KMS-11 (cell line): Measurements from ENCODE around the gene CALHM1.
"Not testable (repeated sequence)": the region's sequence is repeated elsewhere in the genome, so short reads cannot be mapped to it uniquely, and the experiment has no call there.

Experiments
- H2AFZ ChIP-seq: fragments of 200-600 bp; sonication (generic); 2 replicates; pipeline ENCODE4 v1.6.1; 2016; ENCODE audit warnings: antibody characterized with exemption, mixed run types, low read depth
- H3K27ac ChIP-seq: fragments of 200-600 bp; sonication (generic); 2 replicates; pipeline ENCODE4 v1.6.1; 2016; ENCODE audit warnings: mild to moderate bottlenecking, mixed run types
- H3K27me3 ChIP-seq: fragments of 200-600 bp; sonication (generic); 2 replicates; pipeline ENCODE4 v1.6.1; 2017; ENCODE audit warnings: mild to moderate bottlenecking, low read depth, mixed run types, moderate library complexity; ENCODE audit not compliant: insufficient read depth
- H3K36me3 ChIP-seq: fragments of 200-600 bp; sonication (generic); 2 replicates; pipeline ENCODE4 v1.6.1; 2017; ENCODE audit warnings: mild to moderate bottlenecking, mixed run types; ENCODE audit not compliant: insufficient read depth
- H3K4me1 ChIP-seq: fragments of 200-600 bp; sonication (generic); 2 replicates; pipeline ENCODE4 v1.6.1; 2016; ENCODE audit warnings: mild to moderate bottlenecking, low read depth, mixed run types; ENCODE audit not compliant: poor library complexity, severe bottlenecking
- H3K4me2 ChIP-seq: fragments of 200-600 bp; sonication (generic); 2 replicates; pipeline ENCODE4 v1.7.0; 2016; ENCODE audit warnings: mild to moderate bottlenecking, mixed run types
- H3K4me3 ChIP-seq: fragments of 200-600 bp; sonication (generic); IDR thresholded peaks from 2 replicates; pipeline ENCODE4 v1.6.1; 2017; ENCODE audit warnings: low read depth, low read length, mixed read lengths; ENCODE audit not compliant: insufficient read depth
- H3K79me2 ChIP-seq: fragments of 200-600 bp; sonication (generic); 2 replicates; pipeline ENCODE4 v1.6.1; 2016; ENCODE audit warnings: low read depth, mixed run types; ENCODE audit not compliant: insufficient read depth
- H3K9ac ChIP-seq: fragments of 200-600 bp; sonication (generic); 2 replicates; pipeline ENCODE4 v1.6.1; 2016; ENCODE audit warnings: mild to moderate bottlenecking, mixed run types
- H4K20me1 ChIP-seq: fragments of 200-600 bp; sonication (generic); 2 replicates; pipeline ENCODE4 v1.6.1; 2016; ENCODE audit warnings: mild to moderate bottlenecking, mixed run types; ENCODE audit not compliant: insufficient read depth
- CTCF ChIP-seq: fragments of 200-600 bp; sonication (generic); conservative IDR thresholded peaks from 2 replicates; pipeline ENCODE4 v1.6.1; 2017; ENCODE audit warnings: low read depth, mild to moderate bottlenecking, antibody characterized with exemption, low read length, moderate library complexity, mixed read lengths

The CALHM1 gene

GRCh38 chr10:103458720-103459119 lies at the start of gene CALHM1:
Gene CALHM1 (minus strand): TSS chr10:103458900. CDS start chr10:103458751, 149 bp downstream.
- Histone ChIP-seq H3K9ac (no peak within 1 kb of the TSS), H3K27ac (no peak within 1 kb of the TSS), H3K4me1 (peaks cover 21% of the 10 kb centered on the region), H3K4me3 (no peak within 1 kb of the TSS), H3K36me3 (no peaks in the 10 kb centered on the region), H3K27me3 (no peaks in the 10 kb centered on the region), H3K79me2 (no peaks in the 10 kb centered on the region), H3K4me2 (0 out of 2 replicates have a peak within 1 kb of the TSS, but pooled peaks have one; percentile 17), H4K20me1 (no peaks in the 10 kb centered on the region), H2AFZ (peak within 1 kb of the TSS; percentile 55; the same call in 1 of the 2 replicates)
- TF ChIP-seq CTCF, result no peak

- no peaks in the 10 kb centered on the region for H3K79me2 ChIP-seq
- no peak overlapping the region for H3K4me3 ChIP-seq
- H3K27ac ChIP-seq, result no peak overlapping the region
- H3K9ac ChIP-seq, result no peak overlapping the region
- peaks cover 16% of the 10 kb centered on the region for H3K27me3 ChIP-seq
- H3K36me3 ChIP-seq, result no peaks in the 10 kb centered on the region
- no peak for TF ChIP-seq CTCF
- H4K20me1 ChIP-seq, result no peaks in the 10 kb centered on the region
- H3K4me1 ChIP-seq, result peaks cover 43% of the 10 kb centered on the region
- H3K4me2 ChIP-seq, result no peak overlapping the region
- H2AFZ ChIP-seq, result no peak overlapping the region
These were observed 48.8 kb upstream of the CALHM1 start for GRCh38 chr10:103507235-103508191.

- peaks cover 16% of the 10 kb centered on the region for H3K27me3 ChIP-seq
- H3K4me2 ChIP-seq, result no peak overlapping the region
These were observed 47.4 kb upstream of the CALHM1 start for GRCh38 chr10:103506061-103506460.

GRCh38 chr10:103504181-103504783 lies 45.6 kb upstream of the CALHM1 start:
- Histone ChIP-seq H3K4me2 (peak overlapping the region; percentile 96), H2AFZ (no peak overlapping the region)
- no peak for TF ChIP-seq CTCF

More at GRCh38 chr10:103506061-103506460, 47.4 kb upstream of the CALHM1 start:
- Histone ChIP-seq H3K4me1 (peaks cover 58% of the 10 kb centered on the region), H4K20me1 (no peaks in the 10 kb centered on the region), H3K4me3 (no peak overlapping the region), H3K27ac (no peak overlapping the region), H3K9ac (no peak overlapping the region), H3K79me2 (no peaks in the 10 kb centered on the region), H3K36me3 (no peaks in the 10 kb centered on the region), H2AFZ (no peak overlapping the region)
- TF ChIP-seq CTCF, result no peak

GRCh38 chr10:103503777-103504176 lies 45.1 kb upstream of the CALHM1 start:
- peaks cover 81% of the 10 kb centered on the region for H3K4me1 ChIP-seq
- H3K4me2 ChIP-seq, result peak overlapping the region; percentile 96; the same call in 1 of the 2 replicates
- H2AFZ ChIP-seq, result not testable (repeated sequence)

More at GRCh38 chr10:103504181-103504783, 45.6 kb upstream of the CALHM1 start:
- Histone ChIP-seq H3K4me3 (no peak overlapping the region), H3K27me3 (peaks cover 16% of the 10 kb centered on the region), H3K4me1 (peaks cover 76% of the 10 kb centered on the region), H4K20me1 (no peaks in the 10 kb centered on the region), H3K27ac (peak overlapping the region; percentile 51; the same call in 1 of the 2 replicates), H3K79me2 (no peaks in the 10 kb centered on the region), H3K36me3 (no peaks in the 10 kb centered on the region), H3K9ac (peak overlapping the region; percentile 30; the same call in 1 of the 2 replicates)

More at GRCh38 chr10:103503777-103504176, 45.1 kb upstream of the CALHM1 start:
- H3K79me2 ChIP-seq, H3K4me3 ChIP-seq, H3K9ac ChIP-seq, H3K36me3 ChIP-seq, H4K20me1 ChIP-seq: not testable (repeated sequence)
- peaks cover 16% of the 10 kb centered on the region for H3K27me3 ChIP-seq
- H3K27ac ChIP-seq, result peak overlapping the region; percentile 51; the same call in 1 of the 2 replicates
